ENCODE data around the gene MBP.

The MBP gene

DNA sequence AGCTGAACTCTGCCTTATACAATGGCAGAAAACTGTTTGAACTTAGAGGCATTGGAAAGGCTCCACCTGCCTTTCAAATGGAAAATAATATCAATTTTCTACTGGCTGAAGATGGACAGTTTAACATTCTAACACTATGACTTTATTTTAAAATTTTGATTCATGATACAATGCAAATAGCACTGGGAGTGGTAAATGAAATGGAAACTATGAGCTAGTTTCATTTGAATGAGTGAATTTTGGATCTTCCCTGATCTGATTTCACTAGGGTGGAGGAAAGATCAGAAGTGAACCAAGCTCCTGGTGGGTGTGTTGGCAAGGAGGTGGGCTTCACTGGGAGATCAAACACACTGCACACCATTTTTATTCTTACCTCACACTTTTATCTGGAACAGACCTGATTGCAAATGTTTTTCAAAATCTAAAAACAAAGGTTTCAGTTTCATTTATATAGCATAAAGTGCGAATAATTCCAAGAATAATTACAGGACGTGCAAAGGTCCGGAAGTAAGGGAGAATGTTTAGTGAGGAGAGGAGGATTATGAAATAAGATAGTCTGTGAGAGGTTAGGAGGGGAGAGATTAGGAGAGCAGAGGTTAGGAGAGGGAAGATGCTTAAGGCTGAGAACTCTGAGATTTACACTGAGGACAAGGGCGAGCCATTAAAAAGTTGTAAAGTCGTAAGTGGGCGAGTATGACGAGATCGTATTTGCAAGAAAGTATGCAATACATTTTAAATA is 18.6 kb upstream of the MBP start:
- DNase-seq (ENCODE audit: low spot score) = no peak

DNA sequence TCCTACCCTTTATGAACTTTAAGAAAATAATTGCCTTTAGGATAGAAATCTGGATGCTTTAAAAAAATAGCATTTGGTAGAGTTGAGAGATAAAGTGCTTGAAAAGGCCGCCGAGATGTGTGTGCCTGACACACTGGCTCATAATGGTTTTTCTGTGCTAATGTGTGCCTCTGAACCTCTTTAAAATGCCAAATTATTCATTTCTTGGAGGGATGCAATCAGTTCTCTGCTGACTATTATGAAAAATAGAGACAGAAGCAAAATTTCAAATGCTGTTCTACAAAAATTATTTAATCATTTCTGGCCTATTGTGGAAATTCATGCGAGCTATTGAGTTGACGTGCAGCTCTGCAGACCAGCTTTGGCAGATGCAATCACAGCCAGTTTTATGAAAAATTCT is 18.0 kb upstream of the MBP start:
- no peak for DNase-seq (ENCODE audit: low spot score)

DNA sequence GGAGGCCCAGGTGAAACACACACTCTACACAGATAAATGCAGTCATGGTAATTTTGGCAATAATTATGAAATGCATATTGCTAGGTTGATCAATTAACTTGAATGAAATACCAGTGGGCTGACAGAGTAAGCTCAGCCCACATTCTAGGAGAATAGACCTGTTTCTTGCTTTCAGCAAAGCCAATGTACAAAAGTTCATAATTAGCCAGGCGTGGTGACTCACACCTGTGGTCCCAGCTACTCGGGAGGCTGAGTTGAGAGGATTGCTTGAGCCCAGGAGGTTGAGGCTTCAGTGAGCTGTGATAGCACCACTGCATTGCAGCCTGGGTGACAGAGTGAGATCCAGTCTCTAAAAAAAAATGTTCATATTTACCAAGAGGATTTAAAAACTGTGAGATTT is 15.7 kb upstream of the MBP start:
- DNase-seq (ENCODE audit: low spot score) = no peak

DNA sequence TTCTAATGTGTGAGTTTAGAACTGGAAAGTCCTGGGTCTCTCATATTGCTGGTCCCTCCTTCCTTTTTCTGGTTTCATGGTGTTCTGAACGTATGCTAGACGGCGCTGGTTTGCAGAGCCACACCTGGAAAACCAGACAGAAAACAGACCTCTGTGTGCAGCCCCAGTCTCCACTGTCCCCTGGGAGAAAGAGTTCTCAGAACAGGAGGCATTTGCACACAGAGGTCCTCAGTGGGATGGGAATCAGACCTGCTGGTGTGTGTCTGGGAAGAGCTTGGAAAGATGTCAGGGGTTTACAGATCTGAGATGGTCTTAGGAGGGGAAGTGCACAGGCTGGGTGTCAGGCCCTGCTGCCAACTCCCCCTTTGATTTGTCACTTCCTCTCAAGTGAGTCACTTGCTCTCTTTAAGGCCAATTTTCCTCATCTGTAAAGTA is 14.9 kb upstream of the MBP start:
- DNase-seq (ENCODE audit: low spot score) = no peak

DNA sequence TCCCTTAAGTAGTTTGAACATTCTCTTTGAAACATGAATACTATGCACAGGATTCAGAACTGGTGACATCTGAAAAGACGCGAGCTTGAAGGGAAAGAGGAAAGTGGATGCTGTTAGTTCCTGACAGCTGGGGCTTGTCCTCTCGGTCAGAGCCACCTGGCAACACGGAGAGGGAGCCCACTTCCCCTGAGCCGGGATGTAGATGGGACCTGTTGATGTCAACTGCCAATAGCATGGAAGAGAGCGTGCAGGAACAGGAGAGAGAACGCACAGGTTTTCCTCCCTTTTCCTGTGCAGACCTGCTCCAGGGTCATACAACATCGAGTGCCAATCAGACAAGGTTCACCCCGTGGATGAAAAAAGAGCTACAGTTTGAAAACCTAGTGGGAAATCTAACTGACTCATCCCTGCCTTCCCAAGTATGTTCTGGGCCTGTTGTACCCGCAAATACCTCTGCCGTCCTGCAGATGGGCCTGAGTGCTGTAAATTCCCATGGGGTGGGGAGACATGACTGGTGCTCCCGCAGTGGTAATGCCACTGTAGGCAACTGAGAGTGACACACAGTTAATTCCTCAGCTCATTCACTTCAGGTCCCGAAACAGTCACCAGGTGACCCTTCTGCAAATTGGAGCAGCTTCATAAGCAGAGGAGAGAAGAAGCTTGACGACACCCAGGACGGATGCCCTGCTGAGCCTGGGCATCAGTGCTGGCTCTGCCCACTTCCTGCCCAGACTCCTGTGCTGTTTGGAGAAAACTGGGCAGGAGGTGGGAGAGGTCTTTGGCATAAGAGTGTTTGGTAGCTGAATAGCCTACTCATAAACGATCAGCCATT is 13.9 kb upstream of the MBP start:
- no peak for DNase-seq (ENCODE audit: low spot score)

DNA sequence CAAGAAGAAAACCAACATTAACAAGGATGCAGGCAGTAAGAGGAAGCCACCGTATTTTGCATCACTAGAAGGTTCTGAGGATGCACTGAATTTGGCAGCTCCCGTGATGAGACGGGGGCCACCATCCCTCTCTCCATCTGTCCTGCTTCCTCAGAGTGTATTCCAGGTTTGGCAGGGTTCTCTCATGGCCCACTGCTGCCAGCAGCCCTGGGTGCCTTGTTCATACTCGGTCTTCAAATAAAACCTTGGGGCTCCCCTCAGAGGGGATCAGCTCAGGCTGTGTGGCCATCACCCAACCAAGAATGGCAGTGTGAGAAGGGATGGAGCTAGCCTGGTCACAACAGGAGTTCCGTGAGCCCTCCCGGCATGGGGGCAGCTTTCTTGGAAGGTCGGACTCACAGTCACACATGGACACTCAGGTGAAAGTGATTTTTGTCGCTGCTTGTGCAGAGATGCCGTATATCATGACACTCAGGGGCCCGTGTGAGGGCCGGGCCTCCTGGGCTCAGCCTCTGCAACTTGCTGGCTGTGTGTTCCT is 12.8 kb upstream of the MBP start:
- DNase-seq (ENCODE audit: low spot score) = no peak

DNA sequence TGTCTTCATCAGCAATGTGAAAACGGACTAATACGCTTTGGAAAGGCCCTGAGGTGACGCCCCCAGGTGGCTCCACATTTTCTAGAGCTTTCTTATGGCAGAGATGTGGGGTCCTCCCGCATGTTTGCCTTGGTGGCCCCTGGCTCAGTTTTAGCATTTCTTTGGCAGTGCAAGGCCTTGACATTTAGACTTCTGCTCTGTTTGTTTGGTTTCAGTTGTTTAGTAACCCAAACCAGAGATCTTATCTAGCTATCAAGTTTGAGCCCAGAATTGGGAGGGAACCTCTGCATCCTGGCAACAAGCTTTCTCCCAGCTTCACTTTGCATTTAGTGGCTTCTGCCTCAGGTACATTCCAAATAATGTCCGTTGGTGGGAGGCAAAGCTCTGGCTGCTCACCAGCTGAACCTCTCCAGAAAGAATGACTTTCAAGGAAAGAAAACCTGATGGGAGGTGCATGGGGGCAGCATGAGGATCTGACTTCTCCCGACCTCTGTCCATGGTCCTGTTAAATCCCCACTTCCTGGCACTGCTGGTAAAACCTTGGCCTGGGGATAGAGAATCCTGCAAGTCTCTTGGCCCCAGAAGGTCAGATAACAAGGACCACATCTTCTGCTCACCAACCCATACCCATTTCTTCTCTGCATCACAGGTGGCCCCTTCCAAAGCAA is 12.0 kb upstream of the MBP start:
- DNase-seq (ENCODE audit: low spot score) = no peak

DNA sequence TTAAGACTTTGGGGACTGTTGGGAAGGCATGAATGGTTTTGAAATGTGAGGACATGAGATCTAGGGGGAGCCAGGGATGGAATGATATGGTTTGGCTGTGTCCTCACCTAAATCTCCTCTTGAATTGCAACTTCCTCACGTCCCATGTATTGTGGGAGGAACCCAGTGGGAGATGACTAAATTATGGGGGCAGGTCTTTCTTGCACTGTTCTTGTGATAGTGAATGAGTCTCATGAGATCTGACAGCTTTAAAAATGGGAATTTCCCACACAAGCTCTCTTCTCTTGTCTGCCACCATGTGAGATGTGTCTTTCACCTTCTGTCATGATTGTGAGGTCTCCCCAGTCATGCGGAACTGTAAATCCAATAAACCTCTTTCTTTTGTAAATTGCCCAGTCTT is 11.5 kb upstream of the MBP start:
- DNase-seq (ENCODE audit: low spot score) = no peak

DNA sequence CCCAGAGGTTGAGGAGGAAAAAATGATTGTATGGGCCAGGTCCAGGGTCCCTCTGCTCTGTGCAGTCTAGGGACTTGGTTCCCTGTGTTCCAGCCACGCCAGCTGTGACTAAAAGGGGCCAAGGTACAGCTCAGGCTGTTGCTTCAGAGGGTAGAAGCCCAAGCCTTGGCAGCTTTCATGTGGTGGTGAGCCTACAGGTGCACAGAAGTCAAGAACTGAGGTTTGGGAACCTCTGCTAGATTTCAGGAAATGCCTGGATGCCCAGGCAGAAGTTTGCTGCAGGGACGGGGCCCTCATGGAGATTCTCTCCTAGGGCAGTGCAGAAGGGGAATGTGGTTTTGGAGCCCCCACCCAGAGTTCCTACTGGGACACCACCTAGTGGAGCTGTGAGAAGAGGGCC is 10.6 kb upstream of the MBP start:
- no peak for DNase-seq (ENCODE audit: low spot score)

DNA sequence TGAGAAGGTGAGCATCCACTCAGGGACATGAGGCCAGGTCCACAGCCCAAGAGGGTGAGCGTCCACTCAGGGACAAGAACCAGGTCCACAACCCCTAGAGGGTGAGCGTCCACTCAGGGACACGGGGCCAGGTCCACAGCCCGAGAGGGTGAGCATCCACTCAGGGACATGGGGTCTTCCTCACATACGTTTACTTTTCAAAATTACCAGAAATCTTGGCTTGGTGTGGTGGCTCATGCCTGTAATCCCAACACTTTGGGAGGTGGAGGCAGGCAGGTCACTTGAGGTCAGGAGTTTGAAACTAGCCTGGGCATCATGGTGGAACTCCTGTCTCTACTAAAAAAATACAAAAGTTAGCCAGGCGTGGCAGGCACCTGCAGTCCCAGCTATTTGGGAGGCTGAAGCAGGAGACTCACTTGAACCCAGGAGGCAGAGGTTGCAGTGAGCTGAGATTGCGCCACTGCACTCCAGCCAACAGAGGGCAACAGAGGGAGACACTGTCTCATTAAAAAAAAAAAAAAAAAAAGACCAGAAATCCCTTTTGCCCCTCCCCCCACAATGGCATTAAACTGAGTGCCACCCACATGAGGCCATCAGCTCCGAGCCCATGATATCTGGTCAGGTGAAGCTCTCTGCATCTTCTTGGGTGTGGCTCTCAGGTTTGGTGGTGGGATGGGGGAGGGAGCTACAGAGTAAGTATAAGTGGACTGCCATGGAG is 9.0 kb upstream of the MBP start:
- DNase-seq (ENCODE audit: low spot score) = no peak

DNA sequence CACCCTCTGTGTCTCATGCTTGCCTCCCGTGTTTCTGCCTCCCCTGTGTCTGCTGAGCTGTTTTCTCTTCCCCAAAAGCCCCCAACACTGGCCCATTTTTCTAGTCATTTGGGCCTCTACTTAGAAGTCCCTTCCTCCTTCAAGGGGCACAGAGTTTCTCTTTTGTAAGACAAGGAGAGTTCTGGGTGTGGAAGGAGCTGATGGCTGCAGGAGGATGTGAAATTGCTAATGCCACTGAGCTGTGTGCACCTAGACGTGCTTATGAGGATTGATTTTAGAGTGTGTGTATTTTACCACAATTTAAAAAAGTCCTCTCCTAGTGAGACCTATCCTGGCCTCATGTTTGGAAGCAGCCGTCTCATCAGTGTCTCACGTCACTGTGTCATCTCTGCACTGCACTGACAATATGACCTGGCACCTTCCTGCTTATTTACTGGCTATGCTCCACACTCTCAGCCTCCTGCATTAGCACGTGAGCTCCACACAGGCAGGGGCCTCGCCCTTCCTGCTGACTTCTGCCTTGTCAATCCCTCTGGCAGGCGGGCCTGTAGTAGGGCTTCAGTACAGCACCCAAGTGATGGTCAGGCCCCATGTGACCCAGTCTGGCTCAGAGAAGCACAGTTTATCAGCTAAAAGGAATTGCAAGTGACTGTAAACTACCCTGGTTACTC is 8.0 kb upstream of the MBP start:
- no peak for DNase-seq (ENCODE audit: low spot score)

DNA sequence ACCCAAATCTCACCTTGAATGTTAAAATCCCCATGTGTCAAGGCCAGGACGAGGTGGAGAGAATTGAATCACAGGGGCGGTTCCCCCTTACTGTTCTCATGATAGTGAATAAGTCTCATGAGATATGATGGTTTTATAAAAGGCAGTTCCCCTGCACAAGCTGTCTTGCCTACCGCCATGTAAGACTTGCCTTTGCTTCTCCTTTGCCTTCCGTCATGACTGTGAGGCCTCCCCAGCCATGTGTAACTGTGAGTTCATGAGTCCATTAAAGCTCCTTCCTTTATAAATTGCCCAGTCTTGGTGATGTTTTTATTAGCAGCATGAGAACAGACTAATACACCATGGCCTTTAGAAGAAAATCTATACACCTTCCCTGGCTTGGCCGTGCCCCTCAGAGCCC is 7.4 kb upstream of the MBP start:
- DNase-seq (ENCODE audit: low spot score) = no peak

DNA sequence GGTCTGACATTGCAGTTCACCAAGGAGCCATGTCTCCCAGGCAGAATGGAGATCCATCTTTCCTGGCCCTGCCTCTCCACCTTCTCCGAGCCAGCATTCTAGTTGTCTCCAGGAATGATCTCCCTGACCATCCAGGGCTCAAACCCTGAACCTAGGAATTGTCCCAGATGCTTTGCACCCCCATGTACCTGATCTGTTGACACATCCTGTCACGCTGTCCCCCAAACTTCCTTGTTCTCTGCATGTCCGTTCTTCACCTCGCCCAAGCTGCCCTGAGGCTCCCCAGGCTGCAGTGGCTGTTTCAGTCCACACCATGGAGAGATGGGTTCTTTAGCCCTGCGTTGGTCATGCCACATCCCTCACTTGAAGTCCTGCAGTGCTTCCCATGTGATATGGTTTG is 7.0 kb upstream of the MBP start:
- DNase-seq (ENCODE audit: low spot score) = no peak

DNA sequence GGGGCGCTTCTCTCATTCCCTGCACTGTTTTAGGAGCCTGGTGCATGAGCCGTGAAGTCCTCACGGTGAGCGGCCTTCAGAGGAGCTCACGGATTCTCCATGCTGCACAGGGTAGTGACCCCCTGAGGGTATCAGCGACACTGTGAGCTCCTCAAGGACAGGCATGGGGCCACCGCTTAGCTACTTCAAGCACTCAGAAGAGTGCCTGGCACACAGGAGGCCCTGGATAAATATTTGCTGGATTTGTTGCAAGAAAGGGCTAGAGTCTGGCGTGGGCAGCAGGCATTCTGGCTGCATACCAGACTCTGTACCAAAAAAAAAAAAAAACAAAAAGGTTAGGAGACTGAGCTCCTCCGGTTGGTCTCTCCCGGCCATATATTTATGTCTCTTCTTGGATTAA is 5.7 kb upstream of the MBP start:
- DNase-seq (ENCODE audit: low spot score) = no peak

DNA sequence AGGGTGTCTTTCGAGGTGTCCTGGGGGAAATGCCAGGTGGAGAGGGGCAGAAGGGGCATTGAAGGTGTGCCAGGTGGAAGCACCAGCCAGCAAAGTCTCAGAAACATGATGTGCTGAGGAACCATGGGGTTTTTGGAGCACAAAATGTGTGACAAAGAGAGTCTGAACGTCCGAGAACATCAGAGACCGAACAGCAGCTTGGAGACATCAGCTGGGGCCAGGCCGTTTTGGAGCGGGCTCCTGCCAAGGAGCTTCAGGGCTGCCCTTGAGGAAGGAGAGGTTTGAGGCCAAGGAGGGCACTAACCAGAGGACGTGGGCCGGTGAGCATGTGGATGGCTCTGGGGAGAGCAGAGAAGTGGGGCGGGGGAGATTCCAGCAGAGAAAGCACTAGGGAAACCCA is 5.3 kb upstream of the MBP start:
- DNase-seq (ENCODE audit: low spot score) = no peak

DNA sequence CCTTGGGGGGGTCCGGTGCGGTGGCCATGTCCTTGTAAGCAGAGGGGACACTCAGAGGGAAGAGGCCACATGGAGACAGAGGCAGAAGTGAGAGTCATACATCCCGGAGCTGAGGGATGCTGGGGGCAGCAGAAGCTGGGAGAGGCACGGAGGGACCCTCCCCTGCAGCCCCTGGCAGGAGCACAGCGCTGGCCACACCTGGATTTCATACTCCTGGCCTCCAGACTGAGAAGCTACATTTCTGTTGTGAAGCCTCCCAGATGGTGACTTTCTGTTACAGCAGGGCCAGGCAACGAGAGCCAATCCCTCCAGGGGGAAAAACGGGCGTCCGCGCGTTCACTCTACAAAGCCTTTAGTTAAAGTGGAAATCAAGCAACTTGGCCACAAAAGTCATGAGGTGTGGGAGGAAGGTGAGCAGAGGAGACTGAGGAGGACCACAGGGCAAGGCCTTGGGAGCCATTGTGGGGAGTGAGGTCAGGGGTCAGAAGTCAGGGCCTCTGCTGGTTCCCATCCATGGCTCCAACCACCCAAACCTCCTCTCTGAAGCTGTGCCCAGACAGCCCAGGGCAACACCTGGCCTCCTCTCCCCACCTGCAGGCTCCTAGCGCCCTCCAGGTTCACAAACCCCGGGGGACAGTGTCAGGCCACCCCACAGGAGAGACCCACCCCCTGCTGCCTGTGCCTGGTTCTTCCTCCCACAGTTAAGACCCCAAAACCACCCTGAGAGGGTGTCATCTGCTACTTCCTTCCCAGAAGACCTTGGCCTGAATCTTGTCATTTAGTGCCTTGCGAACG is 4.5 kb upstream of the MBP start:
- DNase-seq (ENCODE audit: low spot score) = no peak

DNA sequence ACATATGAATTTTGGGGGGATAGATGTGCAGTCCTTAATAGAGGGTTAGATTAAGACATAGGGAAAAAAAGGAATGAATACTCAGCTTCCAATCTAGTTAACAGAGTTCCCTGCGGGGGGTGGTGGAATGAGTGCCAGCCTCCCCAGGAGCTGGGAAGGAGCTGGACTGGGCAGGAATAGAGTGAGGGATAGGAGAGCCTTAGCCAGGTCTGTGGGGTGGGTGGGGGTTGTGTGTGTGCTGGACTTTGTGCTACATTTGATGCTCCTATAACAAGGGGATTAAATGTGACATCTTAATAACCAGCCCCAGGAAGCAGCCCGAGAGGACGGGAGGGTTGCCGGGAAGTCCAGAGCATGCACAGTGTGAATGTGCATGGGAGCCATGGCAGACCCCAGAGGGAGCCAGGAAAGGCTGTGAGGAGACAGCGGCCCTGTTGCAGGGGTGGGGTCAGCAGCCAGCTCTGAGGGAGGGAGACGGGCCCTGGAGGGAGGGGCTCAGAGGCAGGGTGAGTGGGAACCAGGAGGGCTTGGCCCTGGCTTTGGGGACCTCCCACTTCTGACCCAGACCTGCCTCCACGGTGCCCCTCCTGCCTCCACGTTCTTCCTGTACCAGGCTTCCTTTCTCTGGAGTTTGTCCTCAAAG is 3.6 kb upstream of the MBP start:
- DNase-seq (ENCODE audit: low spot score) = no peak

DNA sequence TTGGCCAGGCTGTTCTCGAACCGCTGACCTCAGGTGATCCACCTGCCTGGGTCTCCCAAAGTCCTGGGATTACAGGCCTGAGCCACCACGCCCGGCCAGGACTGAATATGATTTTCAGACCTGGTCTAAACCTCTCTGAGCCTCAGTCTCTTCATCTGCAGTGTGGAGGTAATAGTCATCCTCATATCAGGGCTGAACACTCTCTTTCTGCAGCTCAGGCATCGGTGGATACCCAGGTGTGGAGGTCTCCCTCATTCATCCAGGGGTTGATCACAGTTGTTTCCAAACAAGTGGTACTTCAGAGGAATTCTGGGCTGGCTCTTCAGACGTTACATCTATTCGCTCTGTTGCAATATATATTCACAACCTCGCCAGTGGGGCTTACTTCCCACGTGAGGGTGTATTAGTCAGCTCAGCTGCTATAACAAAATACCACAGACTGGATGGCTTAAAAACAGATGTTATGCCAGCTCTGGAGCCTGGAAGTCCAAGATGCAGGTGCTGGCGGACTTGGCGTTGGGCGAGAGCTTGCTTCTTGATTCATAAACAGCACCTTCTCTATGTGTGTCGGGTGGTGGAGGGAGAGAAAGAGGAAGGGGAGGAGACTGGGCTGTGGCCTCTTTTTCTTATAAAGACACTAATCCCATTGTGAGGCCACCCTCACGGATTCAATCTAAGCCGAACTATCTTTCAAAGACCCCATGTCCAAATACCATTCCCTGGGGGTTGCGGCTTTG is 2.9 kb upstream of the MBP start:
- DNase-seq (ENCODE audit: low spot score) = no peak

DNA sequence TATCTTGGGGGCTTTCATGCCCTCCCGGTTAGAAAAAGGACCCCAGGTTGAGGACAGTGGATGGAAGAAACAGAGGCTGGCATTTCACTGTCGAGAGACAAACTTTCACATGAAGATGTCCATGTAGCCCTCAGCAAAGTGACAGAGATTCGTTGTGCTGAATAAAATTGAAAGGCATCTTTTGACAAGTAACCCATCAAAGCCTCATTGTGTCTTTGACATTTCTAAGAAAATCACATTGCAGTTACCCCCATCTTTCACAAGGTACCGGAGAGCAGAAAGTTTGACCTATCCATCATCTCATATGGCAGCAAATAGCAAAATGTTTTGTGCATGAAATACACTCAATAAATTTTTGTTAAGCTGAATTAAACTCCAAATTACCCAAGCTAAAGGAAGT is 2.0 kb upstream of the MBP start:
- no peak for DNase-seq (ENCODE audit: low spot score)
